K562 (cell line): ENCODE results near the gene PCDHGC4. TPM values are rescaled to one million over a fixed set of nuclear protein-coding genes. Genes with fewer than 3 reads are reported as not detected.
A peak's percentile ranks its signal among the peaks of the same experiment; 100 is the strongest.

Experiments used
- ATAC-seq: fragments of 200-7000 bp; cut with Tn5 transposase; 3 replicates; pipeline ENCODE4 v1.9.1; 2020; ENCODE audit warnings: moderate library complexity
- BruUV-seq: library from RNA; stranded (reverse); fragments of 400-500 nt; replicated peaks from 2 replicates; lab custom pipeline; 2021; lab: Mats Ljungman, UMichigan
- CTCF ChIA-PET: fragments of 300-600 bp; formaldehyde crosslinking; extraction: SDS; loops from one replicate; lab custom pipeline; 2021; ENCODE audit warnings: low intra/inter-chr PET ratio; lab: Yijun Ruan, JAX
- POLR2A ChIA-PET: fragments of 300-600, 350-650 bp; sonication (Branson Sonifier 250); formaldehyde crosslinking; extraction: SDS; loops from one replicate; lab custom pipeline; 2021; ENCODE audit warnings: antibody characterized with exemption, inconsistent platforms; lab: Yijun Ruan, JAX
- DNase-seq, 4 experiments: peaks; one replicate each; pipeline versions ENCODE4 v3.0.0 to v3.0.0-alpha.2; 2011 to 2018; ENCODE audit warnings: low spot score in 3 of 4, mixed read lengths in 3 of 4; ENCODE audit errors: extremely low read depth in 1 of 4
- FAIRE-seq: peaks from 2 replicates; lab custom pipeline; 2011; peaks lifted over from hg19 to GRCh38; lab: Jason Lieb, UNC
- H2AFZ ChIP-seq: 2 replicates; pipeline ENCODE4 v1.6.0; 2011; ENCODE audit warnings: low read depth, low read length, control low read depth, inconsistent platforms
- H3K27ac ChIP-seq: fragments of 200-600 bp; 3 replicates; pipeline ENCODE4 v1.8.0; 2011; ENCODE audit warnings: low read depth, mild to moderate bottlenecking, control low read depth, inconsistent platforms, low read length, moderate library complexity, mixed read lengths; ENCODE audit errors: extremely low read depth
- H3K27me3 ChIP-seq, 2 experiments: fragments of 300-600 bp in 1 of 2; 2 replicates in 1 of 2; 3 replicates in 1 of 2; pipeline versions ENCODE4 v1.6.0 to v1.8.0; 2011; ENCODE audit warnings: inconsistent platforms in 2 of 2, low read length in 2 of 2, mild to moderate bottlenecking in 1 of 2, mixed read lengths in 1 of 2, moderate library complexity in 1 of 2; ENCODE audit not compliant: control insufficient read depth in 2 of 2, insufficient read depth in 2 of 2
- H3K36me3 ChIP-seq: fragments of 300-600 bp; 3 replicates; pipeline ENCODE4 v1.8.0; 2011; ENCODE audit warnings: mild to moderate bottlenecking, low read length, inconsistent platforms; ENCODE audit not compliant: control insufficient read depth, insufficient read depth
- H3K4me1 ChIP-seq, 2 experiments: fragments of 200-600 bp in 1 of 2; replicated peaks in 1 of 2; 2 replicates in 1 of 2; 3 replicates in 1 of 2; pipeline versions ENCODE4 v1.5.1 to v1.8.0; 2011; ENCODE audit warnings: inconsistent platforms in 2 of 2, low read length in 2 of 2, mild to moderate bottlenecking in 1 of 2, mixed read lengths in 1 of 2, moderate library complexity in 1 of 2; ENCODE audit not compliant: control insufficient read depth in 2 of 2, insufficient read depth in 2 of 2
- H3K4me2 ChIP-seq: 2 replicates; pipeline ENCODE4 v1.6.1; 2011; ENCODE audit warnings: low read length, control low read depth, inconsistent platforms, mixed read lengths; ENCODE audit not compliant: insufficient read depth
- H3K4me3 ChIP-seq: fragments of 200-600 bp; sonication (generic), shearing (Covaris generic); 2 replicates; pipeline ENCODE4 v1.5.1; 2016; ENCODE audit warnings: control low read depth, inconsistent platforms
- H3K79me2 ChIP-seq: fragments of 200-600 bp; 3 replicates; pipeline ENCODE4 v1.8.0; 2011; ENCODE audit warnings: low read length, inconsistent platforms; ENCODE audit not compliant: control insufficient read depth, insufficient read depth
- H3K9ac ChIP-seq, 2 experiments: 2 replicates each; pipeline versions ENCODE4 v1.6.0 to v1.6.1; 2011; ENCODE audit warnings: low read depth in 2 of 2, low read length in 2 of 2, control low read depth in 1 of 2, inconsistent platforms in 1 of 2, mild to moderate bottlenecking in 1 of 2, mixed read lengths in 1 of 2; ENCODE audit not compliant: insufficient read depth in 1 of 2
- H3K9me1 ChIP-seq: one replicate; pipeline ENCODE4 v1.6.0; 2011; ENCODE audit warnings: inconsistent platforms, mild to moderate bottlenecking, low read length, moderate library complexity; ENCODE audit not compliant: control insufficient read depth, insufficient read depth
- H3K9me3 ChIP-seq: replicated peaks from 2 replicates; pipeline ENCODE4 v1.5.1; 2011; ENCODE audit warnings: low read depth, low read length, inconsistent platforms; ENCODE audit not compliant: control insufficient read depth, insufficient read depth
- H4K20me1 ChIP-seq: replicated peaks from 2 replicates; pipeline ENCODE4 v1.6.1; 2011; ENCODE audit warnings: low read length, inconsistent platforms, mixed read lengths; ENCODE audit not compliant: control insufficient read depth, insufficient read depth
- NBN ChIP-seq: fragments of 450-650 bp; IDR thresholded peaks from 2 replicates; pipeline ENCODE4 v1.6.1; 2016; ENCODE audit warnings: low read depth, mild to moderate bottlenecking
- POLR2H ChIP-seq: IDR thresholded peaks from 2 replicates; pipeline ENCODE4 v1.6.1; 2016; ENCODE audit warnings: missing genetic modification characterization, low read depth, mild to moderate bottlenecking, control low read depth, missing compliant biosample characterization, moderate library complexity
- ZBTB49 ChIP-seq: sonication (generic); formaldehyde crosslinking; IDR thresholded peaks from 2 replicates; pipeline ENCODE4 v1.8.0; 2022; ENCODE audit warnings: missing genetic modification reagents, mild to moderate bottlenecking, borderline replicate concordance
- ZNF589 ChIP-seq: fragments of 200-800 bp; sonication (Bioruptor generic); IDR thresholded peaks from 2 replicates; pipeline ENCODE4 v1.6.1; 2016; ENCODE audit warnings: low read depth, missing genetic modification characterization, missing compliant biosample characterization
- WGBS: fragments of 100-300 bp; shearing (Covaris generic); methylation state at CpG from one replicate; pipeline ENCODE4 v1.1.6; 2016; ENCODE audit warnings: low coverage, mixed read lengths; ENCODE audit not compliant: insufficient coverage; ENCODE audit errors: missing lambda C conversion rate; 5-methylcytosine and 5-hydroxymethylcytosine counted together
- in situ Hi-C: fragments of 300-500 bp; cut with MboI; formaldehyde crosslinking; loops from 4 replicates; pipeline ENCODE4 v1.15.0; 2018; ENCODE audit warnings: inconsistent platforms, mixed read lengths
- intact Hi-C: fragments of 100-400 bp; cut with micrococcal nuclease; formaldehyde crosslinking; loops from 2 replicates; pipeline ENCODE4 v1.14.2; 2022
- polyA plus RNA-seq, 8 experiments: library from polyadenylated mRNA; depleted of rRNA in 4 of 8; stranded (reverse) in 5 of 8; unstranded in 3 of 8; fragments of >200 nt; fragmentation: Nextera tagmentation in 2 of 8; fragmentation: Illumina TruSeq in 1 of 8; extraction: Ambion mirVana in 2 of 8; extraction: Trizol in 1 of 8; gene quantifications; 2 replicates each; pipeline versions ENCODE4 v1.2.1 to v1.2.3, GENCODE V29; 2011 to 2014; ENCODE audit warnings: inconsistent platforms in 1 of 8, missing spikeins in 1 of 8
- total RNA-seq, 7 experiments: library from RNA; depleted of rRNA in 6 of 7; stranded (reverse); fragments of >200 nt in 6 of 7; fragmentation: Illumina TruSeq in 2 of 7; extraction: Trizol in 2 of 7; gene quantifications; 2 replicates each; pipeline versions ENCODE4 v1.2.1 to v1.2.3, GENCODE V29; 2011 to 2021; ENCODE audit warnings: low replicate concordance in 1 of 7

Gene PCDHGC4
- total and polyA plus RNA-seq, 9 of the 15 experiments (the other 6 are each of a cell fraction or from before 2014, with no cell fraction given), result 0.05 TPM; not detected in 8

GRCh38 chr5:141514330-141515133 is 29.7 kb downstream of the PCDHGC4 start (continued):
- TF ChIP-seq ZNF589 (CRISPR knock-in tag) (no peak), ZBTB49 (CRISPR knock-in tag) (no peak)

GRCh38 chr5:141515141-141515540 is 30.3 kb downstream of the PCDHGC4 start:
- Histone ChIP-seq H3K27ac (no peak overlapping the region), H3K27me3 (no peaks in the 10 kb centered on the region), H3K4me1 (peaks cover 5 to 17% of the 10 kb centered on the region in 2 experiments; a peak in 3 of 5 replicates), H3K9ac (no peak overlapping the region), H3K36me3 (peaks cover 71% of the 10 kb centered on the region), H3K4me3 (no peak overlapping the region), H3K9me3 (no peaks in the 10 kb centered on the region), H3K79me2 (no peaks in the 10 kb centered on the region), H4K20me1 (no peaks in the 10 kb centered on the region), H3K4me2 (no peak overlapping the region), H2AFZ (no peak overlapping the region), H3K9me1 (peaks cover 8% of the 10 kb centered on the region)
- intact Hi-C loops, result loop anchor here (10.0 kb wide), 1 partner anchor 280 kb away; no protein-coding TSS in a partner anchor
- ChIA-PET POLR2A (interaction anchor here (0.6 to 1.8 kb wide), 7 partner anchors 20 to 195 kb away, joined by 3 to 7 read pairs (median 4); partner anchors contain the start of genes PCDHGC5 and TAF7), CTCF (interaction anchor here (1.2 kb wide), 1 partner anchor 141 kb away, joined by 3 read pairs; the partner anchor contains the start of gene PCDHGA6)
- TSS peak; percentile 42 for BruUV-seq
- FAIRE-seq (no peak), DNase-seq (no peak), ATAC-seq (no peak)
- TF ChIP-seq POLR2H (no peak), NBN (no peak)
- in situ Hi-C loops, result no loop called here
- 85% methylated on average over 1 of the region's 3 CpGs for WGBS
